HG02852 (cell line): ENCODE measurements around the gene PCNT.

Experiments
- ATAC-seq: cut with Tn5 transposase; IDR thresholded peaks from one replicate; pipeline ENCODE4 v1.9.1; 2021; ENCODE audit warnings: mild to moderate bottlenecking, moderate library complexity; ENCODE audit not compliant: unreplicated experiment

Gene PCNT

GRCh38 chr21:46379691-46380090 is 55.7 kb downstream of the PCNT start:
- no peak for ATAC-seq

- no peak for ATAC-seq
These were observed 57.6 kb downstream of the PCNT start for GRCh38 chr21:46381541-46381940.

GRCh38 chr21:46384556-46384955 is 60.6 kb downstream of the PCNT start:
- ATAC-seq: no peak

- ATAC-seq: no peak
These were observed 62.1 kb downstream of the PCNT start for GRCh38 chr21:46385846-46386733.

- no peak for ATAC-seq
These were observed 62.8 kb downstream of the PCNT start for GRCh38 chr21:46386734-46387088.

GRCh38 chr21:46388206-46388880 is 64.4 kb downstream of the PCNT start:
- no peak for ATAC-seq

- no peak for ATAC-seq
These were observed 64.9 kb downstream of the PCNT start for GRCh38 chr21:46388896-46389295.

- ATAC-seq: no peak
These were observed 66.9 kb downstream of the PCNT start for GRCh38 chr21:46390603-46391545.

GRCh38 chr21:46391773-46392172 is 67.8 kb downstream of the PCNT start:
- no peak for ATAC-seq

- no peak for ATAC-seq
These were observed 69.0 kb downstream of the PCNT start for GRCh38 chr21:46392921-46393320.

- no peak for ATAC-seq
These were observed 69.5 kb downstream of the PCNT start for GRCh38 chr21:46393451-46393940.

- ATAC-seq: no peak
These were observed 70.1 kb downstream of the PCNT start for GRCh38 chr21:46393941-46394594.

- ATAC-seq: no peak
These were observed 70.7 kb downstream of the PCNT start for GRCh38 chr21:46394595-46395104.

- no peak for ATAC-seq
These were observed 73.4 kb downstream of the PCNT start for GRCh38 chr21:46397211-46397905.

- no peak for ATAC-seq
These were observed 74.0 kb downstream of the PCNT start for GRCh38 chr21:46397993-46398392.

GRCh38 chr21:46399129-46399528 is 75.2 kb downstream of the PCNT start:
- no peak for ATAC-seq

GRCh38 chr21:46399686-46400085 is 75.7 kb downstream of the PCNT start:
- no peak for ATAC-seq

- no peak for ATAC-seq
These were observed 77.4 kb downstream of the PCNT start for GRCh38 chr21:46401186-46401910.

- ATAC-seq: no peak
These were observed 78.5 kb downstream of the PCNT start for GRCh38 chr21:46402421-46402820.
